HCT116 (cell line): ENCODE data around the gene ADAMTSL5. TPM values are rescaled to one million over a fixed set of nuclear protein-coding genes. Genes with fewer than 3 reads are reported as not detected.

Experiments used
- ATAC-seq: fragments of 200-7000 bp; cut with Tn5 transposase; 2 replicates; pipeline ENCODE4 v1.9.1; 2020; ENCODE audit warnings: mild to moderate bottlenecking, moderate library complexity
- BruUV-seq: library from RNA; stranded (reverse); fragments of 400-500 nt; replicated peaks from 2 replicates; lab custom pipeline; 2021; lab: Mats Ljungman, UMichigan
- CTCF ChIA-PET: fragments of 300-600 bp; sonication (Branson Sonifier 250); formaldehyde crosslinking; loops from one replicate; lab custom pipeline; 2021; ENCODE audit warnings: antibody characterized with exemption; lab: Charles Lee
- POLR2A ChIA-PET: fragments of 300-600, 350-600 bp; sonication (Branson Sonifier 250); formaldehyde crosslinking; loops from one replicate; lab custom pipeline; 2021; ENCODE audit warnings: antibody characterized with exemption; lab: Charles Lee
- RAD21 ChIA-PET, 2 experiments: fragments of 300-600 bp; sonication (Branson Sonifier 250); formaldehyde crosslinking; loops; one replicate each; lab custom pipeline; 2023; ENCODE audit warnings: low total read pairs in 2 of 2; ENCODE audit not compliant: uncharacterized antibody in 2 of 2, unreplicated experiment in 2 of 2, low non-redundant PET in 1 of 2; lab: Charles Lee
- DNase-seq: peaks from one replicate; pipeline ENCODE4 v3.0.0-alpha.2; 2010; ENCODE audit warnings: low read depth, low spot score
- H2AFZ ChIP-seq: fragments of 200-600 bp; shearing (Covaris generic), sonication (generic); 2 replicates; pipeline ENCODE4 v1.6.1; 2017; ENCODE audit warnings: low read depth, mixed run types, mixed read lengths, antibody characterized with exemption, low read length; ENCODE audit not compliant: poor library complexity, severe bottlenecking
- H3K27ac ChIP-seq: 2 replicates; pipeline ENCODE4 v1.5.1; 2012; ENCODE audit warnings: low read depth, low read length
- H3K27me3 ChIP-seq: fragments of 200-600 bp; sonication (generic); 2 replicates; pipeline ENCODE4 v1.6.1; 2016; ENCODE audit warnings: mixed run types, low read length, mixed read lengths; ENCODE audit not compliant: insufficient read depth
- H3K36me3 ChIP-seq, 2 experiments: fragments of 200-500 bp in 1 of 2; fragments of 200-600 bp in 1 of 2; sonication (Bioruptor generic) in 1 of 2; sonication (generic) in 1 of 2; 2 replicates each; pipeline versions ENCODE4 v1.5.1 to v1.6.1; 2014 to 2016; ENCODE audit warnings: low read length in 2 of 2, inconsistent platforms in 1 of 2, mixed read lengths in 1 of 2, mixed run types in 1 of 2; ENCODE audit not compliant: insufficient read depth in 2 of 2, control insufficient read depth in 1 of 2
- H3K4me1 ChIP-seq, 2 experiments: fragments of 200-600 bp in 1 of 2; sonication (generic) in 1 of 2; 2 replicates each; pipeline versions ENCODE4 v1.5.1 to v1.6.1; 2012 to 2017; ENCODE audit warnings: low read length in 2 of 2, inconsistent platforms in 1 of 2, mild to moderate bottlenecking in 1 of 2, mixed read lengths in 1 of 2, mixed run types in 1 of 2, moderate library complexity in 1 of 2; ENCODE audit not compliant: insufficient read depth in 2 of 2, control insufficient read depth in 1 of 2
- H3K4me2 ChIP-seq: fragments of 200-600 bp; sonication (generic); 2 replicates; pipeline ENCODE4 v1.6.1; 2017; ENCODE audit warnings: mixed run types, low read length, mixed read lengths
- H3K4me3 ChIP-seq, 2 experiments: fragments of 200-600 bp in 1 of 2; sonication (generic) in 1 of 2; replicated peaks in 1 of 2; 2 replicates each; pipeline ENCODE4 v1.5.1; 2011 to 2016; ENCODE audit warnings: low read length in 2 of 2, control low read depth in 1 of 2, low read depth in 1 of 2, mild to moderate bottlenecking in 1 of 2, mixed read lengths in 1 of 2, mixed run types in 1 of 2
- H3K79me2 ChIP-seq: fragments of 200-600 bp; sonication (generic); 2 replicates; pipeline ENCODE4 v1.6.1; 2017; ENCODE audit warnings: mild to moderate bottlenecking, mixed run types, low read length, moderate library complexity, mixed read lengths; ENCODE audit not compliant: insufficient read depth
- H3K9ac ChIP-seq: fragments of 200-600 bp; sonication (generic); 2 replicates; pipeline ENCODE4 v1.6.1; 2016; ENCODE audit warnings: low read length, mixed read lengths
- H3K9me2 ChIP-seq: fragments of 200-600 bp; sonication (generic), shearing (Covaris generic); 2 replicates; pipeline ENCODE4 v1.6.1; 2017; ENCODE audit warnings: mixed run types, mild to moderate bottlenecking, moderate library complexity; ENCODE audit not compliant: insufficient read depth
- H3K9me3 ChIP-seq, 2 experiments: fragments of 200-500 bp in 1 of 2; fragments of 200-600 bp in 1 of 2; sonication (Bioruptor generic) in 1 of 2; sonication (generic) in 1 of 2; 2 replicates each; pipeline ENCODE4 v1.6.1; 2014 to 2017; ENCODE audit warnings: low read length in 2 of 2, mixed read lengths in 2 of 2, inconsistent platforms in 1 of 2, low read depth in 1 of 2, mild to moderate bottlenecking in 1 of 2, mixed run types in 1 of 2, moderate library complexity in 1 of 2; ENCODE audit not compliant: control insufficient read depth in 1 of 2, insufficient read depth in 1 of 2
- H4K20me1 ChIP-seq: fragments of 200-600 bp; sonication (generic), shearing (Covaris generic); 2 replicates; pipeline ENCODE4 v1.6.1; 2017; ENCODE audit warnings: mixed run types, mild to moderate bottlenecking, moderate library complexity; ENCODE audit not compliant: insufficient read depth
- CBX3 ChIP-seq: IDR thresholded peaks from 2 replicates; pipeline ENCODE4 v1.6.1; 2012; ENCODE audit warnings: low read depth
- CTCF ChIP-seq, 3 experiments: fragments of 200-600 bp in 1 of 3; sonication (generic) in 1 of 3; IDR thresholded peaks in 2 of 3; conservative IDR thresholded peaks in 1 of 3; 2 replicates each; pipeline ENCODE4 v1.5.1; 2012 to 2017; ENCODE audit warnings: low read depth in 2 of 3, low read length in 2 of 3, antibody characterized with exemption in 1 of 3, borderline replicate concordance in 1 of 3, control low read depth in 1 of 3, mild to moderate bottlenecking in 1 of 3, mixed read lengths in 1 of 3, mixed run types in 1 of 3, moderate library complexity in 1 of 3; ENCODE audit not compliant: insufficient read depth in 1 of 3
- EGR1 ChIP-seq: IDR thresholded peaks from 2 replicates; pipeline ENCODE4 v1.6.1; 2012; ENCODE audit warnings: low read depth
- ELF1 ChIP-seq: IDR thresholded peaks from 2 replicates; pipeline ENCODE4 v1.6.1; 2012; ENCODE audit warnings: low read depth, borderline replicate concordance
- EZH2 ChIP-seq: fragments of 200-600 bp; sonication (generic); IDR thresholded peaks from 2 replicates; pipeline ENCODE4 v1.6.1; 2017; ENCODE audit warnings: antibody characterized with exemption, mixed run types
- EZH2phosphoT487 ChIP-seq: fragments of 200-600 bp; IDR thresholded peaks from 2 replicates; pipeline ENCODE4 v1.6.1; 2018; ENCODE audit warnings: antibody characterized with exemption, borderline replicate concordance
- FOSL1 ChIP-seq: IDR thresholded peaks from 2 replicates; pipeline ENCODE4 v1.6.1; 2012; ENCODE audit warnings: low read depth
- POLR2AphosphoS5 ChIP-seq: IDR thresholded peaks from 2 replicates; pipeline ENCODE4 v1.6.1; 2011; ENCODE audit warnings: mild to moderate bottlenecking, low read depth, low read length, moderate library complexity
- RAD21 ChIP-seq: IDR thresholded peaks from 2 replicates; pipeline ENCODE4 v1.6.1; 2012; ENCODE audit warnings: low read depth, mild to moderate bottlenecking
- SIN3A ChIP-seq: IDR thresholded peaks from 2 replicates; pipeline ENCODE4 v1.6.1; 2012; ENCODE audit warnings: low read depth
- SRF ChIP-seq: IDR thresholded peaks from 2 replicates; pipeline ENCODE4 v1.6.1; 2012; ENCODE audit warnings: low read depth
- intact Hi-C: fragments of 100-400 bp; cut with micrococcal nuclease; formaldehyde crosslinking; loops from 2 replicates; pipeline ENCODE4 v1.10.0; 2022
- total RNA-seq: library from RNA; stranded (reverse); gene quantifications from one replicate; pipeline ENCODE4 v1.2.1, GENCODE V29; 2021; ENCODE audit not compliant: unreplicated experiment
- TF ChIP-seq, protein P1 (sequence below): IDR thresholded peaks from 2 replicates; pipeline ENCODE4 v1.6.1; 2012; ENCODE audit warnings: low read depth
- TF ChIP-seq, protein P2 (sequence below): IDR thresholded peaks from 2 replicates; pipeline ENCODE4 v1.6.1; 2011; ENCODE audit warnings: mild to moderate bottlenecking, low read length, moderate library complexity; ENCODE audit not compliant: insufficient replicate concordance; ENCODE audit errors: extremely low read depth

ADAMTSL5 gene
- total RNA-seq, 1 experiment from 2014 or later = 24.0 TPM

GRCh38 chr19:1503925-1504773, 8.7 kb downstream of the ADAMTSL5 start:
- no peak overlapping the region for H3K9ac ChIP-seq
- TF ChIP-seq EZH2 = no peak
- TF ChIP-seq FOSL1 = no peak
- no peak for TF ChIP-seq POLR2AphosphoS5
- no peak for TF ChIP-seq CBX3
- TF ChIP-seq EGR1 = no peak
- TF ChIP-seq CTCF (IDR thresholded peaks at IDR 0.05 in 2 of 3, conservative IDR thresholded peaks at IDR 0.05 in 1 of 3; ENCODE audit: borderline replicate concordance in 1 of 3, insufficient read depth in 1 of 3, low read depth in 2 of 3, low read length in 2 of 3) = no peak
- no peak for TF ChIP-seq RAD21
- TF ChIP-seq EZH2phosphoT487 = no peak
- no peak for TF ChIP-seq SIN3A
- no peak for TF ChIP-seq SRF
- no peak for TF ChIP-seq ELF1
- TF ChIP-seq, protein P1, sequence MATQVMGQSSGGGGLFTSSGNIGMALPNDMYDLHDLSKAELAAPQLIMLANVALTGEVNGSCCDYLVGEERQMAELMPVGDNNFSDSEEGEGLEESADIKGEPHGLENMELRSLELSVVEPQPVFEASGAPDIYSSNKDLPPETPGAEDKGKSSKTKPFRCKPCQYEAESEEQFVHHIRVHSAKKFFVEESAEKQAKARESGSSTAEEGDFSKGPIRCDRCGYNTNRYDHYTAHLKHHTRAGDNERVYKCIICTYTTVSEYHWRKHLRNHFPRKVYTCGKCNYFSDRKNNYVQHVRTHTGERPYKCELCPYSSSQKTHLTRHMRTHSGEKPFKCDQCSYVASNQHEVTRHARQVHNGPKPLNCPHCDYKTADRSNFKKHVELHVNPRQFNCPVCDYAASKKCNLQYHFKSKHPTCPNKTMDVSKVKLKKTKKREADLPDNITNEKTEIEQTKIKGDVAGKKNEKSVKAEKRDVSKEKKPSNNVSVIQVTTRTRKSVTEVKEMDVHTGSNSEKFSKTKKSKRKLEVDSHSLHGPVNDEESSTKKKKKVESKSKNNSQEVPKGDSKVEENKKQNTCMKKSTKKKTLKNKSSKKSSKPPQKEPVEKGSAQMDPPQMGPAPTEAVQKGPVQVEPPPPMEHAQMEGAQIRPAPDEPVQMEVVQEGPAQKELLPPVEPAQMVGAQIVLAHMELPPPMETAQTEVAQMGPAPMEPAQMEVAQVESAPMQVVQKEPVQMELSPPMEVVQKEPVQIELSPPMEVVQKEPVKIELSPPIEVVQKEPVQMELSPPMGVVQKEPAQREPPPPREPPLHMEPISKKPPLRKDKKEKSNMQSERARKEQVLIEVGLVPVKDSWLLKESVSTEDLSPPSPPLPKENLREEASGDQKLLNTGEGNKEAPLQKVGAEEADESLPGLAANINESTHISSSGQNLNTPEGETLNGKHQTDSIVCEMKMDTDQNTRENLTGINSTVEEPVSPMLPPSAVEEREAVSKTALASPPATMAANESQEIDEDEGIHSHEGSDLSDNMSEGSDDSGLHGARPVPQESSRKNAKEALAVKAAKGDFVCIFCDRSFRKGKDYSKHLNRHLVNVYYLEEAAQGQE = no peak
- TF ChIP-seq, protein P2, sequence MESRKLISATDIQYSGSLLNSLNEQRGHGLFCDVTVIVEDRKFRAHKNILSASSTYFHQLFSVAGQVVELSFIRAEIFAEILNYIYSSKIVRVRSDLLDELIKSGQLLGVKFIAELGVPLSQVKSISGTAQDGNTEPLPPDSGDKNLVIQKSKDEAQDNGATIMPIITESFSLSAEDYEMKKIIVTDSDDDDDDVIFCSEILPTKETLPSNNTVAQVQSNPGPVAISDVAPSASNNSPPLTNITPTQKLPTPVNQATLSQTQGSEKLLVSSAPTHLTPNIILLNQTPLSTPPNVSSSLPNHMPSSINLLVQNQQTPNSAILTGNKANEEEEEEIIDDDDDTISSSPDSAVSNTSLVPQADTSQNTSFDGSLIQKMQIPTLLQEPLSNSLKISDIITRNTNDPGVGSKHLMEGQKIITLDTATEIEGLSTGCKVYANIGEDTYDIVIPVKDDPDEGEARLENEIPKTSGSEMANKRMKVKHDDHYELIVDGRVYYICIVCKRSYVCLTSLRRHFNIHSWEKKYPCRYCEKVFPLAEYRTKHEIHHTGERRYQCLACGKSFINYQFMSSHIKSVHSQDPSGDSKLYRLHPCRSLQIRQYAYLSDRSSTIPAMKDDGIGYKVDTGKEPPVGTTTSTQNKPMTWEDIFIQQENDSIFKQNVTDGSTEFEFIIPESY = no peak
- peak overlapping the region; percentile 62 for H3K4me2 ChIP-seq
- CTCF ChIA-PET = no interaction called here
- no peak overlapping the region for H3K27ac ChIP-seq
- no peaks in the 10 kb centered on the region for H3K36me3 ChIP-seq
- no peaks in the 10 kb centered on the region for H3K9me2 ChIP-seq
- DNase-seq (no peak), ATAC-seq (no peak)
- intact Hi-C loops = no loop called here
- no peaks in the 10 kb centered on the region for H3K79me2 ChIP-seq
- RAD21 ChIA-PET = no interaction called here
- no peaks in the 10 kb centered on the region for H4K20me1 ChIP-seq
- BruUV-seq = no TSS peak
- POLR2A ChIA-PET = no interaction called here
- H3K9me3 ChIP-seq = no peaks in the 10 kb centered on the region
- H3K4me3 ChIP-seq = no peak overlapping the region
- peaks cover 15 to 46% of the 10 kb centered on the region in 2 experiments for H3K4me1 ChIP-seq
- no peak overlapping the region for H2AFZ ChIP-seq
- no peaks in the 10 kb centered on the region for H3K27me3 ChIP-seq
